IMR-90 (cell line): ENCODE measurements around the gene PHKB. TPM values are rescaled to one million over a fixed set of nuclear protein-coding genes. Genes with fewer than 3 reads are reported as not detected.

Source experiments
- ATAC-seq: fragments of 200-7000 bp; cut with Tn5 transposase; 2 replicates; pipeline ENCODE4 v1.9.1; 2020; ENCODE audit warnings: low read depth, mild to moderate bottlenecking, moderate library complexity
- BruUV-seq: library from RNA; stranded (reverse); fragments of 400-500 nt; replicated peaks from 2 replicates; lab custom pipeline; 2021; lab: Mats Ljungman, UMichigan
- CTCF ChIA-PET: fragments of 300-600 bp; formaldehyde crosslinking; extraction: SDS; loops from one replicate; lab custom pipeline; 2021; ENCODE audit warnings: antibody characterized with exemption; lab: Yijun Ruan, JAX
- POLR2A ChIA-PET: fragments of 300-600 bp; sonication (Branson Sonifier 250); formaldehyde crosslinking; loops from one replicate; lab custom pipeline; 2022; ENCODE audit warnings: antibody characterized with exemption; ENCODE audit not compliant: unreplicated experiment; lab: Charles Lee
- DNase-seq: peaks from one replicate; pipeline ENCODE4 v3.0.0; 2013
- H2AFZ ChIP-seq: replicated peaks from 2 replicates; pipeline ENCODE3; 2013; ENCODE audit warnings: low read length, mild to moderate bottlenecking; ENCODE audit not compliant: poor library complexity
- H2AK5ac ChIP-seq: 2 replicates; pipeline ENCODE4 v1.6.1; 2013; ENCODE audit warnings: low read depth, low read length, inconsistent platforms
- H2AK9ac ChIP-seq: replicated peaks from 2 replicates; pipeline ENCODE3; 2013; ENCODE audit warnings: mild to moderate bottlenecking, low read depth, low read length, moderate library complexity; ENCODE audit not compliant: poor library complexity
- H2BK120ac ChIP-seq: 2 replicates; pipeline ENCODE4 v1.6.1; 2013; ENCODE audit warnings: low read depth, low read length, inconsistent platforms
- H2BK15ac ChIP-seq: 3 replicates; pipeline ENCODE4 v1.6.1; 2013; ENCODE audit warnings: low read depth, low read length, inconsistent platforms
- H2BK20ac ChIP-seq: 2 replicates; pipeline ENCODE4 v1.6.1; 2013; ENCODE audit warnings: low read depth, mild to moderate bottlenecking, inconsistent platforms, low read length, moderate library complexity
- H2BK5ac ChIP-seq: 2 replicates; pipeline ENCODE4 v1.6.1; 2013; ENCODE audit warnings: mild to moderate bottlenecking, low read depth, low read length, inconsistent platforms; ENCODE audit not compliant: poor library complexity, severe bottlenecking
- H3K14ac ChIP-seq: replicated peaks from 2 replicates; pipeline ENCODE4 v1.6.1; 2013; ENCODE audit warnings: low read depth, low read length, inconsistent platforms
- H3K18ac ChIP-seq: 2 replicates; pipeline ENCODE4 v1.6.1; 2013; ENCODE audit warnings: low read depth, low read length, control low read depth
- H3K23ac ChIP-seq: 2 replicates; pipeline ENCODE4 v1.6.1; 2013; ENCODE audit warnings: low read depth, low read length, inconsistent platforms
- H3K27ac ChIP-seq: 2 replicates; pipeline ENCODE4 v1.5.1; 2013; ENCODE audit warnings: mild to moderate bottlenecking, control low read depth, low read length; ENCODE audit not compliant: insufficient read depth
- H3K27me3 ChIP-seq: 2 replicates; pipeline ENCODE4 v1.6.1; 2013; ENCODE audit warnings: low read length; ENCODE audit not compliant: control insufficient read depth, insufficient read depth
- H3K36me3 ChIP-seq: 2 replicates; pipeline ENCODE4 v1.6.1; 2013; ENCODE audit warnings: low read length, mixed read lengths; ENCODE audit not compliant: control insufficient read depth, insufficient read depth
- H3K4ac ChIP-seq: 2 replicates; pipeline ENCODE4 v1.6.1; 2013; ENCODE audit warnings: low read depth, low read length, inconsistent platforms
- H3K4me1 ChIP-seq: 2 replicates; pipeline ENCODE4 v1.6.1; 2013; ENCODE audit warnings: low read length, mixed read lengths; ENCODE audit not compliant: control insufficient read depth, insufficient read depth
- H3K4me2 ChIP-seq: 2 replicates; pipeline ENCODE4 v1.6.1; 2013; ENCODE audit warnings: low read depth, mild to moderate bottlenecking, control low read depth, low read length, moderate library complexity
- H3K4me3 ChIP-seq: 2 replicates; pipeline ENCODE4 v1.5.1; 2013; ENCODE audit warnings: low read depth, mild to moderate bottlenecking, control low read depth, low read length, moderate library complexity; ENCODE audit not compliant: insufficient read depth
- H3K56ac ChIP-seq: 2 replicates; pipeline ENCODE4 v1.6.1; 2013; ENCODE audit warnings: low read length, inconsistent platforms; ENCODE audit not compliant: insufficient read depth; ENCODE audit errors: extremely low read depth
- H3K79me1 ChIP-seq, 2 experiments: 2 replicates each; pipeline ENCODE4 v1.6.1; 2013; ENCODE audit warnings: low read length in 2 of 2, inconsistent platforms in 1 of 2, low read depth in 1 of 2
- H3K9ac ChIP-seq: 2 replicates; pipeline ENCODE4 v1.6.1; 2013; ENCODE audit warnings: low read depth, low read length, control low read depth
- H3K9me1 ChIP-seq: 2 replicates; pipeline ENCODE4 v1.6.1; 2013; ENCODE audit warnings: low read length, inconsistent platforms; ENCODE audit not compliant: insufficient read depth
- H3K9me3 ChIP-seq: 2 replicates; pipeline ENCODE4 v1.6.1; 2013; ENCODE audit warnings: low read length; ENCODE audit not compliant: control insufficient read depth, insufficient read depth
- H4K20me1 ChIP-seq: 2 replicates; pipeline ENCODE4 v1.6.1; 2013; ENCODE audit warnings: low read length, inconsistent platforms; ENCODE audit not compliant: insufficient read depth
- H4K5ac ChIP-seq: 2 replicates; pipeline ENCODE4 v1.6.1; 2013; ENCODE audit warnings: mild to moderate bottlenecking, low read depth, low read length, control low read depth
- H4K8ac ChIP-seq, 2 experiments: 2 replicates each; pipeline ENCODE4 v1.6.1; 2013; ENCODE audit warnings: low read depth in 2 of 2, low read length in 2 of 2, control low read depth in 1 of 2, inconsistent platforms in 1 of 2
- H4K91ac ChIP-seq: 2 replicates; pipeline ENCODE4 v1.6.1; 2013; ENCODE audit warnings: low read depth, low read length, inconsistent platforms; ENCODE audit not compliant: insufficient read depth
- BHLHE40 ChIP-seq: fragments of 150-350 bp; IDR thresholded peaks from 2 replicates; pipeline ENCODE4 v1.6.1; 2016; ENCODE audit warnings: mild to moderate bottlenecking, low read depth, low read length
- CEBPB ChIP-seq: IDR thresholded peaks from 2 replicates; pipeline ENCODE4 v1.6.1; 2012; ENCODE audit warnings: low read depth, low read length, improper control_type of control experiment
- CHD1 ChIP-seq: IDR thresholded peaks from 2 replicates; pipeline ENCODE4 v1.6.1; 2012; ENCODE audit warnings: low read depth, low read length, improper control_type of control experiment
- ELK1 ChIP-seq: fragments of 150-350 bp; IDR thresholded peaks from 2 replicates; pipeline ENCODE4 v1.6.1; 2016; ENCODE audit warnings: low read depth, mild to moderate bottlenecking, low read length, moderate library complexity, borderline replicate concordance
- FOS ChIP-seq: fragments of 150-350 bp; IDR thresholded peaks from 2 replicates; pipeline ENCODE4 v1.6.1; 2016; ENCODE audit warnings: low read depth, low read length
- MAZ ChIP-seq: IDR thresholded peaks from 2 replicates; pipeline ENCODE4 v1.6.1; 2012; ENCODE audit warnings: low read depth, mild to moderate bottlenecking, low read length, improper control_type of control experiment, moderate library complexity, borderline replicate concordance
- MXI1 ChIP-seq: IDR thresholded peaks from 2 replicates; pipeline ENCODE4 v1.6.1; 2012; ENCODE audit warnings: low read depth, mild to moderate bottlenecking, low read length, moderate library complexity, borderline replicate concordance
- NFE2L2 ChIP-seq: fragments of 150-350 bp; IDR thresholded peaks from 2 replicates; pipeline ENCODE4 v1.6.1; 2016; ENCODE audit warnings: low read depth, mild to moderate bottlenecking, low read length
- POLR2A ChIP-seq: IDR thresholded peaks from 2 replicates; pipeline ENCODE4 v1.6.1; 2012; ENCODE audit warnings: mild to moderate bottlenecking, low read depth, low read length
- SMC3 ChIP-seq: fragments of 150-350 bp; IDR thresholded peaks from 2 replicates; pipeline ENCODE4 v1.6.1; 2016; ENCODE audit warnings: low read depth, mild to moderate bottlenecking, antibody characterized with exemption, low read length, moderate library complexity
- USF2 ChIP-seq: fragments of 150-350 bp; IDR thresholded peaks from 2 replicates; pipeline ENCODE4 v1.6.1; 2017; ENCODE audit warnings: mild to moderate bottlenecking, antibody characterized with exemption, low read length, low read depth
- WGBS, 2 experiments: methylation state at CpG; one replicate each; pipeline versions ENCODE4 v1.1.5 to v1.1.7; 2013; ENCODE audit warnings: missing lambda C conversion rate in 2 of 2; ENCODE audit not compliant: insufficient read length in 1 of 2; ENCODE audit errors: extremely low coverage in 2 of 2; 5-methylcytosine and 5-hydroxymethylcytosine counted together
- dilution Hi-C: fragments of 300-500 bp; cut with HindIII; formaldehyde crosslinking; loops from one replicate; pipeline ENCODE4 v1.14.3; 2018; ENCODE audit warnings: low sequenced_read_pairs; ENCODE audit not compliant: unreplicated experiment
- in situ Hi-C: fragments of 300-500 bp; cut with MboI; formaldehyde crosslinking; loops from 3 replicates; pipeline ENCODE4 v1.14.3; 2019; ENCODE audit warnings: low sequenced_read_pairs, inconsistent platforms, mixed read lengths
- intact Hi-C: fragments of 100-400 bp; cut with micrococcal nuclease; formaldehyde crosslinking; loops from 2 replicates; pipeline ENCODE4 v1.10.0; 2022
- polyA plus RNA-seq, 3 experiments: library from polyadenylated mRNA; depleted of rRNA; stranded (reverse); fragments of >200 nt; gene quantifications; 2 replicates each; pipeline ENCODE4 v1.2.3, GENCODE V29; 2012; ENCODE audit warnings: low replicate concordance in 1 of 3
- total RNA-seq: library from RNA; depleted of rRNA; stranded (reverse); fragments of >200 nt; gene quantifications from 2 replicates; pipeline ENCODE4 v1.2.3, GENCODE V29; 2012

PHKB gene
- total and polyA plus RNA-seq, 2 of the 4 experiments (the other 2 are of a cell fraction) = 24.2 to 58.6 TPM

GRCh38 chr16:47470211-47470610, 9.1 kb downstream of the PHKB start:
- no peak overlapping the region for H3K4me3 ChIP-seq
- no peaks in the 10 kb centered on the region; the same call in 1 of the 2 replicates for H3K4me1 ChIP-seq
- no peak overlapping the region for H4K5ac ChIP-seq
- POLR2A ChIA-PET = interaction anchor here (0.9 kb wide), 1 partner anchor 9 kb away, joined by 5 read pairs; the partner anchor contains the start of genes ITFG1 and PHKB
- H2AK9ac ChIP-seq = no peak overlapping the region
- H3K23ac ChIP-seq = no peak overlapping the region
- H3K4me2 ChIP-seq = no peak overlapping the region
- H2BK120ac ChIP-seq = no peak overlapping the region
- in situ Hi-C loops (loop anchor here (25.0 kb wide), 1 partner anchor 692 kb away; the partner anchor contains the start of gene ABCC12), intact Hi-C loops (no loop called here), dilution Hi-C loops (no loop called here)
- no peak overlapping the region for H2AFZ ChIP-seq
- H3K36me3 ChIP-seq = no peaks in the 10 kb centered on the region
- H3K4ac ChIP-seq = no peak overlapping the region
- no peaks in the 10 kb centered on the region for H4K20me1 ChIP-seq
- no TSS peak for BruUV-seq
- TF ChIP-seq FOS (no peak), SMC3 (no peak), ELK1 (no peak), BHLHE40 (no peak), CEBPB (no peak), CHD1 (no peak), MAZ (no peak), NFE2L2 (no peak), POLR2A (no peak), MXI1 (no peak), USF2 (no peak)
- WGBS, 2 experiments = no CpG with 5 or more reads among the region's 7 CpGs
- no peak overlapping the region for H3K9ac ChIP-seq
- no peak for ATAC-seq
- no peaks in the 10 kb centered on the region for H3K9me1 ChIP-seq
- no peak overlapping the region for H2BK15ac ChIP-seq
- no peak overlapping the region for H3K56ac ChIP-seq
- no peak overlapping the region for H4K8ac ChIP-seq
- DNase-seq = no peak
- no peak overlapping the region for H3K14ac ChIP-seq
- H2BK5ac ChIP-seq = no peak overlapping the region
- no peaks in the 10 kb centered on the region for H3K27me3 ChIP-seq
- H4K91ac ChIP-seq = no peak overlapping the region
- H2AK5ac ChIP-seq = no peak overlapping the region
- no peak overlapping the region for H3K18ac ChIP-seq
- CTCF ChIA-PET = no interaction called here
- no peaks in the 10 kb centered on the region for H3K9me3 ChIP-seq
- no peak overlapping the region for H3K27ac ChIP-seq
- H3K79me1 ChIP-seq = peaks cover 13 to 43% of the 10 kb centered on the region in 2 experiments; a peak in 3 of 4 replicates
- H2BK20ac ChIP-seq = no peak overlapping the region
